NCI-H1105 treated with DMSO at 0.1 percent for 48 hours (cell line): Measurements from ENCODE around the gene GRN.
"Not testable (repeated sequence)": the region's sequence is repeated elsewhere in the genome, so short reads cannot be mapped to it uniquely, and the experiment has no call there.

Experiments
- DNase-seq: peaks from one replicate; lab custom pipeline; 2025; lab: John Stamatoyannopoulos, UW

The GRN gene

DNA sequence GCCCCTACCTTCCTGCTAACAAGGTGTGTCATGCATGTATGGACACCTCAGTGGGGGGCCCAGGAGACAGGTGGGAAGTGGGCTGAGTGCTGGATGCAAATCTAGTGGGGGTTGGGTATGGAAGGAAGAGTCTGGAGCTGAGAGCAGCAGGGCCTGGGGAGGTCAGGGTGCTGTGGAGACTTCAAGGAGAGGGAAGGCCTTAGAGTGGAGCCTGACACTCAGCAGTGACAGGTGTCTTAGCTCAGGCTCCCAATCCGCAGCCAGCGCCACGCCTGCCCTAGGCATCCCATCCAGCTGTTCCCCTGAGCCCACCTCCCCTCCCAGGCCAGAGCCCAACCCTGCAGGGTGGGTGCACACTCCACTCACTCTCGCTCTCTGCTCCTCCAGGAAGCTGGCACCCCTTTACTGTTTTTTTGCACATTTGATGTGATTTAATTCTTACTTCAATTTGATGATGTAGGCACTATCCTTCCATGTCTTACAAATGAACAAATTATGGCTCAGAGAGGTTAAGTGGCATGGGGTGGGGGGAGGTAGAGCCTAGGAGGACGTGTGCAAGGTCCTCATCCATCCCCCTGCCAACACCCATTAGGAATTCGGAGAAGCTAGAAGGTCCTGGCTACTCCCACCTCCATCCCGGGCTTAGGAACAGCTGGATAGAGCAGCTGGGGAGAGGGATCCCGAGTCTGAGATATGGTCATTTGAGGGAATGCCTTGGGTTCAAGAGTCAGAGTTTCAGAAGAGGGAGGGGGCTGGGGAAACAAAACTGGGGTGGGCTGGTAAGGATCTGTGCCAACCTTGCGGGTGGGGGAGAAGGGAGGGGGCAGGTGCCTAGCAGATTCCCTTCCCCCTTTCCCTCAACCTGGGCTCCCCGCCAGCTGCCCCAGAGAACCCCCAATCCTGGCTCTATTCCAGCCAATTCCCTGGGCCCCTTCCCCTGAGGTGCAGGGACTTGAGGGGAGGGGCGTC lies 16.5 kb downstream of the GRN start:
- peak; percentile 55 for DNase-seq

DNA sequence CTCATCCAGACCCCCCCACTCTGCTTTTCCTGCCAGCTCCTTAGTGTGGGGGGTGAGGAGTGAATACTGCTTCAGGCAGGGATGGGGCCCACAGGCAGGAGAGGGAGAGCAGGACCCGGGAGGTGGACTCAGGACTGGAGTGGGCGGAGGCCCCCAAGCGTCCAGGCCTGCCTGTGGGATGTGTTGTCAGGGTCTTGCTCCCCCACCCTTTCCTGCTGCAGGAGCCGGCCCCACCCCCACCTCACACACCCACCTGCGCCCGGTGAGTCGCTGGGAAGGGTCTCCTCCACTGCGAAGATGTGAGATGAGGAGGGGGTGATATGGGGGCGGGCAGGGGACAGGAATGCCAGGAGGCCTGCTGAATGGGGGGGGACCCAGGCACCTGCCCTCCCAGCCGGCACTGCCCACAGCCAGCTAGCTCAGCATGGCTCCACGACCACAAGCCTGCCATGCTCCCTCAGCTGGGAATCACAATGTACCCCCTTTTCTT lies 17.4 kb downstream of the GRN start:
- no peak for DNase-seq

DNA sequence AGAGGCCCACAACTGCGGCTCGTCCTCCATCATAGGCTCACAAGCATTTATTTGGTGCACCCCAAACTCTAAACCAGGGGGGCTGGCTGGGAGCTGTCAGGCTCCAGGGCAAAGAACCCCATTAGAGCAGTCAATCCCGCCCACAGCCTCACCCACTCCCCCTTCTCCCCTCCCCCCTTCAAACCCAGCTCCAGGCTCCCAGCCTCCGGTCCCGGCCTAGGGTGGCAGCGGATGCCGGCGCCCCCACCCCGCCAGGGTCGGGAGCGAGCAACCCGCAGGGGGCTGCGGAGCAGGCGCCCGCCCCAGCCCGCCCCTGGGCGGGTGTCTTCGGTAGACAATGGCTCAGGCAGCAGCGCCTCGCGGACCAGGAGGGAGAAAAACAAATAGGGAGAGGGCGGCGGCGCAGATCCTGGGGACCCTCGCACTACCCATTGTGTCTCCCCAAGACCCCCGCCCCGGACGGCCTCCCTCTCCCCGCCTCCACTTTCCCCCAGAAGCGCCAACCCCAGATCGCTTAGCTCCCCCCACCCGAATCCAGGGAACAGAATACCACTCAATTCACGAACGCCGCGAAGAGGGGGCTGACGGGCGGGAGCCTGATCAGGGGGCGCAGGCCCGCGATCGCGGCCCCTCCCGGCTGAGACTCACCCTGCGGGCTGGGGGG lies 18.0 kb downstream of the GRN start:
- DNase-seq: peak; percentile 16

DNA sequence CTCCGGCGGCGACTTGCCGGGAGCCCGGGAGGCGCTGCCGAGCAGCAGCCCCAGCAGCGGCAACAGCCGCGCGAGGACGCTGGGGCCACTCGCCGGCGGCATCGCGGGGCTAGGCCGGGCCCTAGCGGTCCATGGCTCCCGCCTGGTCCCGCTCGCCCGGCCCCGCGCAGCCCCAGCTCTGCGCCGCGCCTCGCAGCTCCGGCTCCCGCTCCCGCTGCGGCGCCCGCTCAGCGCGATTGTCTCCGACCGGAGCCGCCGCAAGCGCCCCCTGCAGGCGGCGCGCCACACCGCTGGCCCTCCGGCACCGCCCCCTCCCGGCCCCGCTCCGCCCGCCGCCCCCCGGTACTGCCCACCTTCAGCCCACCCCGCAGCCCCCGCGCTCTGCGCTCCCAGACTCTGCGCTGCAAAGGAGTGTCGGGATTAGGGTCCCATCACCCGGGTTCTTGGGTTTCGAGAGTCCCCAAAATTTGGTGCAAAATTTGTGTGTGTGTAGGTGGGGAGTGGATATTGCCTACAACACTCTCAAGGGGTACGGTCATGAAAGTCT lies 18.6 kb downstream of the GRN start, which contains the start of gene FAM171A2:
FAM171A2 (minus strand) TSS at position 241 of the 547 bp plus-strand sequence; CDS start at position 102, 139 bp downstream.
- peak; percentile 47 for DNase-seq

DNA sequence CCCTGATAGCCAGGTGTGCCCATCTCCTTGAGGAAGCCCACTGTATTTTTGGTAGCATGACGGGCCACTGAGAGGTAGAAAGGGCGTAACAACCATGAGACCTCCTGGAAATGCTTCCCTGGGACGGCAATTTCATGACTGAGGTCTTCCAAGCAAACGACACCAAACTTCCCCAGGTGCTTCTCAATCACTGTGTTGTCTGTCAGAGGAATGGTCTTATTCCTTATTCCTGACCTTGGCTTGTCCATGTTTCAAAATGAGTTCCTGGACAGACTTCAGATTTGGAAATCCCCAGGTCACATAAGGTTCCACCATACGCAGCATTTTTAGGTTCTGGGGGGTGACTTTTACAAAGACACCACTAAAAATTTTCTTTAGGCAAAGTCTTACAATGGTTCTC lies 19.9 kb downstream of the GRN start:
- DNase-seq: not testable (repeated sequence)

DNA sequence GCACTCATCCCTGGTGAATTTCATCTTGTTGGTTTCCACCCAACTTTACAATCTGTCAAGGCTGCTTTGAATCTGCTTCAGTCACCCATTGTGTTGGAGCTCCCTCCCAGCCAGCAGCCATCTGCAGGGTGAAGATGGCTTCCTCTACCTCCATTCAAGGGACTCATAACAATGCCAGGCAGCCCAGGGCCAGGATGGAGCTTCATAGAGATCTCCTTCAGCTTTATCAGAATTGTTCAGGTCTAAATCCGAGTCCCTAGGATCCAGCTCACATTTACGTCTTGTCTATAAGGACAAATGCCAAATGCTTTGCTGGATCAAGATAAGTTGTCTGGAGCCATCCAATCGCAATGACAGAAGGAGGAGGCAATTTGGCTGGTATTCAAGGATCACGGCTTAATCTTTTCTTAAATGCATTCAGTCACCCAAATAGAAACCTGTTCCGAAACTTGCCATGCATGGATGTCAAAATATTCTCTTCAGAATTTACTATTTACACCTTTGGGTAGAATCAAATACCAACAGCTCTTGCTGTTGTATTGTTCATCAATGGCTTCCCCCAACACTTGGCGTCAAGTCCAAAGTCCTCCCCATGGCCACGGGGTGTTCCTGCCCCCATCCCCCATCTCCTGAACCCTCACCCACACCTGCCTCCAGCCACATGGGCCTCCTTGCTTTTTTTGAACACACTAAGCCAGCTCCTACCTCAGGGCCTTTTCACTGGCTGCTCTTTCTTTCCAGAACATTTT lies 22.3 kb downstream of the GRN start:
- no peak for DNase-seq

DNA sequence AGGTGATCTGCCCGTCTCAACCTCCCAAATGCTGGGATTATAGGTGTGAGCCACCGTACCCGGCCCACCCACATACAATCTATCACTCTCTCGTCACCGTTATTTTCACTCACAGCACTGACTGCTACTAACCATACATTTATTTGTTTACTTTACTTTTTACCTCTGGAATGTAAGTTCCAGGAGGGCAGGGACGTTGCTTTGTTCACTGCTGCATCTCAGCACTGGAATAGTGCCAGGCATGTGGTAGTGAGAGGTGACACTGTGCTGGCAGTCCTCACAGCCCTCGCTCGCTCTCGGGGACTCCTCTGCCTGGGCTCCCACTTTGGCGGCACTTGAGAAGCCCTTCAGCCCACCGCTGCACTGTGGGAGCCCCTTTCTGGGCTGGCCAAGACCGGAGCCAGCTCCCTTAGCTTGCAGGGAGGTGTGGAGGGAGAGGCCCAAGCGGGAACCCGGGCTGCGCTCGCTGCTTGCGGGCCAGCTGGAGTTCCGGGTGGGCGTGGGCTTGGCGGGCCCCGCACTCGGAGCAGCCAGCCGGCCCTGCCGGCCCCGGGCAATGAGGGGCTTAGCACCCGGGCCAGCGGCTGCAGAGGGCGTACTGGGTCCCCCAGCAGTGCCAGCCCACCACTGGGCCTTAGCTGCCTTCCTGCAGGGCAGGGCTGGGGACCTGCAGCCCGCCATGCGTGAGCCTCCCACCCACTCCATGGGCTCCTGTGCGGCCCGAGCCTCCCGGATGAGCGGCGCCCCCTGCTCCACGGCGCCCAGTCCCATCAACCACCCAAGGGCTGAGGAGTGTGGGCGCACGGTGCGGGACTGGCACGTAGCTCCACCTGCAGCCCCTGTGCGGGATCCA lies 23.5 kb downstream of the GRN start:
- not testable (repeated sequence) for DNase-seq

DNA sequence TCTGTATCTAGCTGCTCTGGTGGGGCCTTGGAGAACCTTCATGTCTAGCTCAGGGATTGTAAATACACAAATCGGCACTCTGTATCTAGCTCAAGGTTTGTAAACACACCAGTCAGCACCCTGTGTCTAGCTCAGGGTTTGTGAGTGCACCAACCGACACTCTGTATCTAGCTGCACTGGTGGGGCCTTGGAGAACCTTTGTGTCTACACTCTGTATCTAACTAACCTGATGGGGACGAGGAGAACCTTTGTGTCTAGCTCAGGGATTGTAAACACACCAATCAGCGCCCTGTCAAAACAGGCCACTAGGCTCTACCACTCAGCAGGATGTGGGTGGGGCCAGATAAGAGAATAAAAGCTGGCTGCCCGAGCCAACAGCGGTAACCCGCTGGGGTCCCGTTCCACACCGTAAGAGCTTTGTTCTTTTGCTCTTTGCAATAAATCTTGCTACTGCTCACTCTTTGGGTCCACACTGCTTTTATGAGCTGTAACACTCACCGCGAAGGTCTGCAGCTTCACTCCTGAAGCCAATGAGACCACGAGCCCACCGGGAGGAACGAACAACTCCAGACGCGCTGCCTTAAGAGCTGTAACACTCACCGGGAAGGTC lies 24.4 kb downstream of the GRN start:
- DNase-seq: not testable (repeated sequence)

DNA sequence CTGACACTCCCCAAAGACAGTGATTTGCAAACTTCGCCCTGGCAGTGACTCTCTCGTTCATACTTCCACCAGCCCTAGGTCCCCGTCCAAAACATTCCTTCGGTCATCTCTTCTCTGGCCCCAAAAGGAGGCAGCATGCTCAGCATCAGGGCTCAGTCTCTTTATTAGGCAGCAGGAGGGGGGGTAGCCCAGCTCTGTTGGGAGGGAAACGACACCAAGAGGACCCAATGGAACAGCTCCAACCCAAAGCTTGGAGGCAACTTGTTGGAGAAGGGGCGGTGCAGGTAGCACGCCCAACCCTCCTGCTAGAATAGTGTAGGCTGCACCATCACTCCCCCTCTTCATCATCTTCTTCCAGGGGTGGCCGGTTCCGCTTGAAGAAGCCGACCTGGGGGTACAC lies 26.9 kb downstream of the GRN start:
- no peak for DNase-seq

DNA sequence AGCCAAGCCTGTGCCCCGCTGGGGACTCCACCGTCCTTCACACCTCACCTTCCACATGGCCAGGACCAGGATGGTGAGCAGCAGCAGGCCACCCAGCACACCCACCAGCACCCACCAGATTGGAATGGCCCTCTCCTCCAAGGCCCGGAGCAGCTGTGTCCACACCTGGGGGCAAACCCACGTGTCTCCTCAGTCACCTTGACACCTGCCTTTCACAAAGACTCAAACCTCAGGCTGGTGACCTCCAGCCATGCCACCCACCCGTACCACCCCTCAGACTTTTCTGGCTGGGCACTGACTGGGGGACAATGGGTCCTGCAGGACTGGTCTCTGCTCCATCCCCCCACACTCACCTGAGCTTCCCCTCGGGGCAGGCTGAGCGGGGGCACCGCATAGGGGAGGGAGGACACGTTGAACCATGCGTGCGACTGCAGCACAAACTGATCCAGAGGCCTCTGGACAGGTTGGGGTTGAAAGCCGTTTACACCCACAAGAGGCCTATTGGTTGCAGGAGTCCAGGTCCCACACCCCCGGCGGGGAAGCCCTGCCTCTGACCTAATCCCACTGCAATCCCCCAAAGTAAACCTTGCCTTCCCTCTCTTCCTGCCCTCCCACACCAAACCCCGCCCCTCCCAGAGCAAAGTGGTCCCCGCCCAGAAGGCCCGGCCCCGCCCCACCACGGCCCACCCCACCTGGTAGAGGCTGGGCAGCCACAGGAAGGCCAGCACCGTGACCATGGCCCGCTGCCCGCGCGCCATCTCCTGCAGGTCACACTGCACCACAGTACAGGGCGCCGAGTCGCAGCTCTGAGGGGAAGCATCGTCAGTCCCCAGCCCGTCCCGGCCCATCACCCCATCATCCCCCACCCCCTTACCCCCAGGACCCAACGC lies 29.4 kb downstream of the GRN start:
- DNase-seq: no peak

DNA sequence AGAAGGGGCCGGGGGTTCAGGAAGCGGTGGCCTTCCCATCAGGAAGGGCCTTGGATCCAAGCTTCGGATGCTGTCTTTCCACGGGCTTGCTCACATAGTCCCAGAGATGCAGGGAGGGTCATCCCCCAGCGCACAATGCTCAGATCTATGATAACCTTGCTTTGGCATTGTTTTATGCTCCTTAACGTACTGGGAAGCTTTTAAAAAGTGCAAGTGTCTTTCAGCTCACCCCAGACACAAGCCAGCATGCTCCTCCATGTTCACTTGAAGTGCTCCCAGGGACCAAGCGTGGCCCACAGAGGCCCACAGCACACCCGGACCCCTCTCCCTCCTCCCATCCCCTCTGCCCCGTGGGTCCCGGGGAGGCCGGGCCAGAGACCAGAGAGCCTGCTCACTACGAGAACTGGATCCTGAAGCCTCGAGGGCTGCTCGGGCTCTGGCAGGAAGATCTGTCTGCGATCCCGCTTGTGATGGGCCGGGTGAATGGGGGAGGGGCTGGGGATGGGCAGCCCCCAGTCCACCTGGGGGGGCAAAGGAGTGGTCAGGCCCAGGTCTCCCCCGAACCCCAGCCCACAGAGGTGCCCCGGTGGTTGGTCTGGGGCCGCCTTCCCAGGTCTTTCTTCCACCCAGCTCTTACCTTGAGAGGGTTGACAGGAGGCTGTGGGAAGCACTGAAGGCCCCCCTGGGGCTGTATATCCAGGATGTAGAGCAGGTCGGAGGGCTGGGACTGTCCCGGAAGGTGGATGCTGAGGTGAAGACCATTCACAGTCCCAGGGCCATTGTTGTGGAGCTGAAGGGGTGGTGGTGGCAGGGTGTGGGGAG lies 30.3 kb downstream of the GRN start:
- DNase-seq: no peak

DNA sequence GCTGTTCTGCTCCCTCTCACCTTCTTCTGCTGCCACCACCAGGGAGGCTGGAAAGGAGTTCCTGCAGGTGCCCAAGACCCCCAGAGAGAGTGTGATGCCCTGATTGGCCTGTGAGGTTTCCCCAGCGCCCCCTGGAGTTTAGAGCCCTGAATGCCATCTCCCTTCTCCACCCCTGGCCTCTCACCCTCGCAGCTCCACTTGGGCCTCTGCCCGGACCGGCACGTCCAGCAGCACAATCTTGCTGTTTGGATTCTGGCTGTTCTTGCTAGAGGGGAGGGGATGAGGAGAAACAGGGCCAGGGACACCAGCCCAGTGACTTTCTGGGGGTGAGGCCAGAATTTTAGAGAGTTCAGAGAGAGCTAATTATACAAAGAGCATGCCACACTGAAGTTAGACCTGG lies 31.0 kb downstream of the GRN start:
- DNase-seq: no peak

DNA sequence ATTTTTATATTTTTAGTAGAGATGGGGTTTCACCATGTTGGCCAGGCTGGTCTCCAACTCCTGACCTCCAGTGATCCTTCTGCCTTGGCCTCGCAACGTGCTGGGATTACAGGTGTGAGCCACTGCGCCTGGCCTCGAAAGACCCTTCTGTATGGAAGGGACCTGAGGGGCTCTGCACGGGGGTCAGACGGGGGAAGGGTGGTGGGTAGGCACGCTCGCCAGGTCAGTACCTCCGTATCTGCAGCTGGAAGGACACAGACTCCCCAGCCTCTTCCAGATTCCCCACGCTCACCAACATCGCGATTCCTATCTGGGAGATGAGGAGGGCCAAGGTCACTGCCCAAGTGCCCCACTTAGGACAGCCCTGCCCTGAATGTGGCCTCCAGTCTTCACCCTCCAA lies 31.7 kb downstream of the GRN start:
- no peak for DNase-seq

DNA sequence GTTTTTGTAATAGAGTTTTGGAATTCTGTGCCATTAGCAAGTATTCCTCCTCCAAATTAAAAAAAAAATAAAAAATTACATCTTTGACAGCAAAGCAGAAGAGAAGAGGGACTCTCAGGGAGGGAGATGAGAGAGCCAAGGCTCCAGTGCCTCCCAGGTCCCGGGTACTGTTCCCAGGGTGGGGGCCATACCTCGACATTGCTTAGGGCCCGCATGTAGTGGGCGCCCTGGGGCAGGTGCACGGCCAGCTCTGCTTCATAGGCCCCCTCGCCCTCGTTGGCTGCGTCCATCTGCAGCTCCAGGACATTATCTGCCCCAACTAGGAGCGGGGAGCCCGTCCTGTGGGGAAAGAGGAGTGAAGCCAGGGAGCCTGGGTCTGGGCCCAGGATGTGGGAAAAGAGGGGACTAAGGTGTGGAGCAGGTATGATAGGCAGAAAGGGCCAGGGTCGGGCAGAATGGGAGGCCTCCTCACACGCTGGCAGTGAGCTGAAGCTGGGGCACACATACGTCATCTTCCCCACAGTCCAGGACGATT lies 33.1 kb downstream of the GRN start:
- DNase-seq: no peak

DNA sequence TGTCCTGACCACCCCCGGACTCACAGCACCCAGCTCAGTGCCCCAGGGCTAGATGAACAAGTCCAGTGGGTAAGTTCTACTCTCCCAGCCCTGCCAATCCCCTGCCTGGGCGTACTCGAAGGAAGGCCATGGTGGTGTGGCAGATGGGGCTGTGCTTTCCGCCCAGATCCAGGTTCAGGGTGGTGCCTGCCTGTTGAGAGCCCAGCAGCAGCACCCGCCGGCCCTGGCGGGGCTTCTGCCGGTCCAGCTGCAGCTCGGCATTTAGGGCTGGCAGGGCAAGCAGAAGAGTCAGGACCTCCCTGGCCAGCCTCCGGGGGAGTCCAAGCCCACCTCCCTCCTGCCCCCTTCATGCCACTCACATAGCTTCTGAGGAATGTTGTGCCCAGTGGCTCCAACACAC lies 34.8 kb downstream of the GRN start:
- no peak for DNase-seq

DNA sequence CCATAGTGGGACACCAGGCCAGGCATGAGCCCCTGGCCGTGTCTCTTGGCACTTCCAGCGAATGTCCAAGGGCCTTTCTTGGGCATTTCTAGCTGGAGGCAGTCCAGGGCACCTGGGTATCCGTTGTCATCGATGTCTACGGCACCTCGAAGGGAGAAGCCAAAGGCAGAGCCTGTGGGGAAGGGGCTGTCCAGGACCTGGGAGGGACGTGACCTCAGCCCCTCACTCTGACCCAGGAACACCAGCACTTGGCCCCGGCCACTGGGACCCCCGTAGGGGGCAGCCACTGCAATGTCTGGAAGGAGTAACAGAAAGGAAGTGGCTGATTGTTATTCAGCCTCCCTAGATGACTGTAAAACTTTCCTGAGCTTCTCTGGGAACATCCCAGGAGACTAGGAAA lies 35.7 kb downstream of the GRN start:
- DNase-seq: no peak

DNA sequence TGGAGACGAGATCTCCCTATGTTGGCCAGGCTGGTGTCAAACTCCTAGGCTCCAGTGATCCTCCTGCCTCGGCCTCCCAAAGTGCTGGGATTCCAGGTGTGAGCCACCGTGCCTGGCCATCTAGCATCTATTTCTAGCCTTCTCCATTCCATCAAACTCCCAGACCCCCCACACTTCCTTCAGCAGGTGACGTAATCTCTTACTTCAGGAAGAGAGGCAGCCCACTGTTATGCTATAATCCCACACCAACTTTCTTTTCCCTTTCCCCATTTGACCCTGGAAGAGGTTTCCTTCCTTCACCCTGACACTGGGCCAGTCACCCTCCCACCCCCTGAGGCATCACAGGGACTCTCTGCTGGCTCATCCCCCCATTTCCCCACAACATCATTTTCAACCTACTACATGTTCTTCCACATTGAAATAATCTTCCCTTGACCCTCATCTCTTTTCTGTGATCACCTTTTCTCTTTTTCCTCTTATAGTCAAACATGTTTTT lies 36.8 kb downstream of the GRN start:
- DNase-seq: no peak

DNA sequence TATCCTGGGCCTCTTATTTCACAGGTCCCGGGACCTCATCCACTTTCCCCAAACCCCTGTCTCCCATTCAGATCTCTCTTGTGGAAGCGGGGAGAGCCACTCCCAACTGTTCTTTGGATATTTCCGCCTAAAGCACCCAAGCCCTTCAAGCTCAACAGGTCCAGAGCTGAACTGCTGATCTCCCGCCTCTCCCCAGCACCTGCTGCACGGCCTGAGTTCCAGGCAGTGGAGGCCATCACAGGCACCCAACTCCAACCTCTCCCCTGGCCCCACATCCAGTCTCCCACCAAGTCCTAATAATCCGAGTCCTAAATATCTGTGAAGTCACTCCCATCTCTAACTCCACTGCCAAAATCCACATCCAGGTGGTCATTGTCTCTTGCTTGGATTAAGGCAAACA lies 37.8 kb downstream of the GRN start:
- DNase-seq: no peak
